ENCODE measurements around the gene ICA1. TPM values are rescaled to one million over a fixed set of nuclear protein-coding genes. Genes with fewer than 3 reads are reported as not detected.

ICA1 gene
- polyA plus RNA-seq, 2 of the 4 experiments (the other 2 are of a cell fraction) = 0.66 to 2.0 TPM

DNA sequence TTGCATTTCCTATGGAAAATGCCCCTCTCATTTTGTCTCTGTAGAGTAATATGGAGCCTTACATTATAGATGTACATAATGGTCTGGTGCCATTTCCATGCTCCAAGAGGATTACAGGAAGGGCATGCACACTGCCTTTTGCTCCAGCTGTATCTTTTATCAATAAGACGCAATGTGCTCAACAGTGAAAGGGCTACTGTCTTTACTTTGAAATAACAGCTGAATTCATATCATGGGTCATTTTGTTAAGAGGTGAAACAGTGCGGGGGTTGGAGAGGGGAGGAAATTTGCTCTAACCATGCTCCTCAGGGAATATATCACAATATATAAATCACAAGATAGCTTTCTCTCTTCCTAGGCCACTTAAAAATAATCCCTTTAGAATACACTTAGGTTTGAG, 77.7 kb downstream of the ICA1 start:
- WGBS (ENCODE audit: missing lambda C conversion rate) = 63% methylated on average over 2 of the region's 2 CpGs
- POLR2A ChIA-PET = no interaction called here

DNA sequence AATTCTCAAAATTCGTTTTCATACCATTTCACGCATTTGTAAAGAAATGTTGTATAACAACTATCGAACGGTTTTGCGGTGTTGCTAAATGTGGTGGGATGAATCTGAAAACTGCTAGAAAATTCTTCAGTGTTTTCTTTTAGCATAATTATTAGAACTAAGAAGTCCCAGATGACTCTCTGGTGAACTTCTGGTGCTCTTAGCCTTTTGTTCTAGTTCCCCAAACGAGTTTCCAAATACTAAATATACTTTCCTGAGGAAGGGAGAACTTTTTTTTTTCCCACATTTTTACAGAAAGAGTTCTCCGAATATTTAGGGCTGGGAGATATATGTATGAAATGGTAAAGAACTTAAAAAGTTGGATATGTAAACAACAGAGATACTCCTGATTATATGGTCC, 82.5 kb downstream of the ICA1 start:
- 58% methylated on average over 7 of the region's 7 CpGs for WGBS (ENCODE audit: missing lambda C conversion rate)
- CTCF ChIA-PET = interaction anchor here (2.7 kb wide), 1 partner anchor 10 kb away, joined by 11 read pairs; no protein-coding TSS in a partner anchor
- no peak for TF ChIP-seq CBX2 (IDR thresholded peaks at IDR 0.05; ENCODE audit: borderline replicate concordance, low read depth)
- no peak for TF ChIP-seq HEYL (CRISPR knock-in tag; IDR thresholded peaks at IDR 0.05)
- no peak for TF ChIP-seq RCOR1 (IDR thresholded peaks at IDR 0.05; ENCODE audit: low read depth, low read length)
- TF ChIP-seq, protein P1, sequence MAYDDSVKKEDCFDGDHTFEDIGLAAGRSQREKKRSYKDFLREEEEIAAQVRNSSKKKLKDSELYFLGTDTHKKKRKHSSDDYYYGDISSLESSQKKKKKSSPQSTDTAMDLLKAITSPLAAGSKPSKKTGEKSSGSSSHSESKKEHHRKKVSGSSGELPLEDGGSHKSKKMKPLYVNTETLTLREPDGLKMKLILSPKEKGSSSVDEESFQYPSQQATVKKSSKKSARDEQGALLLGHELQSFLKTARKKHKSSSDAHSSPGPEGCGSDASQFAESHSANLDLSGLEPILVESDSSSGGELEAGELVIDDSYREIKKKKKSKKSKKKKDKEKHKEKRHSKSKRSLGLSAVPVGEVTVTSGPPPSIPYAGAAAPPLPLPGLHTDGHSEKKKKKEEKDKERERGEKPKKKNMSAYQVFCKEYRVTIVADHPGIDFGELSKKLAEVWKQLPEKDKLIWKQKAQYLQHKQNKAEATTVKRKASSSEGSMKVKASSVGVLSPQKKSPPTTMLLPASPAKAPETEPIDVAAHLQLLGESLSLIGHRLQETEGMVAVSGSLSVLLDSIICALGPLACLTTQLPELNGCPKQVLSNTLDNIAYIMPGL (CRISPR knock-in tag; IDR thresholded peaks at IDR 0.05; ENCODE audit: borderline replicate concordance) = no peak
- no peak for TF ChIP-seq MAZ (IDR thresholded peaks at IDR 0.05; ENCODE audit: borderline replicate concordance, low read depth, low read length)
- TF ChIP-seq KDM1A (IDR thresholded peaks at IDR 0.05; ENCODE audit: low read depth) = no peak
- TF ChIP-seq HDAC2 (IDR thresholded peaks at IDR 0.05) = no peak
- TF ChIP-seq HOXA7 (CRISPR knock-in tag; IDR thresholded peaks at IDR 0.05) = no peak
- no peak for TF ChIP-seq RFX5 (IDR thresholded peaks at IDR 0.05)

More for the DNA sequence above, 77.7 kb downstream of the ICA1 start:
- Histone ChIP-seq H3K4me1 (no peaks in the 10 kb centered on the region), H3K27ac (no peak overlapping the region), H3K4me2 (no peak overlapping the region), H3K4me3 (no peak overlapping the region), H3K9me3 (no peaks in the 10 kb centered on the region)
- DNase-seq (ENCODE audit: low read depth in 1 of 2, low spot score in 1 of 2) (no peak), ATAC-seq (no peak), FAIRE-seq (no peak)
- CTCF ChIA-PET = interaction anchor here (1.1 kb wide), 1 partner anchor 13 kb away, joined by 4 read pairs; no protein-coding TSS in a partner anchor
- TF ChIP-seq BHLHE40 (IDR thresholded peaks at IDR 0.05; ENCODE audit: low read depth, low read length) (no peak), PHF8 (IDR thresholded peaks at IDR 0.05; ENCODE audit: borderline replicate concordance, low read depth) (no peak), KDM1A (IDR thresholded peaks at IDR 0.05; ENCODE audit: low read depth) (no peak), SREBF2 (IDR thresholded peaks at IDR 0.05) (no peak), ZNF302 (CRISPR knock-in tag; IDR thresholded peaks at IDR 0.05) (no peak), JUN (IDR thresholded peaks at IDR 0.05) (no peak), ZFP36 (IDR thresholded peaks at IDR 0.05; ENCODE audit: borderline replicate concordance, partially characterized antibody) (no peak), CBX8 (IDR thresholded peaks at IDR 0.05) (no peak), HEYL (CRISPR knock-in tag; IDR thresholded peaks at IDR 0.05) (no peak), POLR2A (IDR thresholded peaks at IDR 0.05; ENCODE audit: low read length) (no peak), RAD21 (conservative IDR thresholded peaks at IDR 0.05 in 1 of 2, IDR thresholded peaks at IDR 0.05 in 1 of 2) (no peak), EHF (CRISPR knock-in tag; IDR thresholded peaks at IDR 0.05) (no peak), RCOR1 (IDR thresholded peaks at IDR 0.05; ENCODE audit: low read depth, low read length) (no peak), HOXA7 (CRISPR knock-in tag; IDR thresholded peaks at IDR 0.05) (no peak)
- TF ChIP-seq, protein P2, sequence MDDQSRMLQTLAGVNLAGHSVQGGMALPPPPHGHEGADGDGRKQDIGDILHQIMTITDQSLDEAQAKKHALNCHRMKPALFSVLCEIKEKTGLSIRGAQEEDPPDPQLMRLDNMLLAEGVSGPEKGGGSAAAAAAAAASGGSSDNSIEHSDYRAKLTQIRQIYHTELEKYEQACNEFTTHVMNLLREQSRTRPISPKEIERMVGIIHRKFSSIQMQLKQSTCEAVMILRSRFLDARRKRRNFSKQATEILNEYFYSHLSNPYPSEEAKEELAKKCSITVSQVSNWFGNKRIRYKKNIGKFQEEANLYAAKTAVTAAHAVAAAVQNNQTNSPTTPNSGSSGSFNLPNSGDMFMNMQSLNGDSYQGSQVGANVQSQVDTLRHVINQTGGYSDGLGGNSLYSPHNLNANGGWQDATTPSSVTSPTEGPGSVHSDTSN (IDR thresholded peaks at IDR 0.05) = no peak
- TF ChIP-seq, protein P3, sequence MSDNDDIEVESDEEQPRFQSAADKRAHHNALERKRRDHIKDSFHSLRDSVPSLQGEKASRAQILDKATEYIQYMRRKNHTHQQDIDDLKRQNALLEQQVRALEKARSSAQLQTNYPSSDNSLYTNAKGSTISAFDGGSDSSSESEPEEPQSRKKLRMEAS (IDR thresholded peaks at IDR 0.05) = no peak
- TF ChIP-seq, protein P4, sequence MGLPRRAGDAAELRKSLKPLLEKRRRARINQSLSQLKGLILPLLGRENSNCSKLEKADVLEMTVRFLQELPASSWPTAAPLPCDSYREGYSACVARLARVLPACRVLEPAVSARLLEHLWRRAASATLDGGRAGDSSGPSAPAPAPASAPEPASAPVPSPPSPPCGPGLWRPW (IDR thresholded peaks at IDR 0.05) = no peak

DNA sequence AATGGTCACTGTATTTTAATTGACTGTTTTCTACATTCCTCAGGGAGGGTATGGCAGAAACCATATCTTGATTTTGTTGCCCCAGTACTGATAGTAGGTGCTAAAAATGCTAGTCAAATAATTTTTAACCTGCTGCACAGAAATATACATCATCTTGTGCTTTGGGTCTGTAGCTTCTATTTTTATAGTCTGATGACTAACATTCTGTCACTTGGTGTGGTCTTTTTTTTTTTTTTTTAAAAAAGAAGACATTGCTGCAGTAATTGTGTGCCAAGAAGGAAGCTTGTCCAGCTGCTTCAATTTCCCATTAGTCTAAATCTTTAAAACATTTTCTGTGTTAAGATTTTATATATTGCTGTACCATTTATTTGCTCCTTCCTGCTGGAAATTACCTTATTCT, 83.6 kb downstream of the ICA1 start:
- H3K4me1 ChIP-seq = no peaks in the 10 kb centered on the region
- DNase-seq (ENCODE audit: low read depth in 1 of 2, low spot score in 1 of 2) = no peak
- no peak for FAIRE-seq
- no peaks in the 10 kb centered on the region for H3K9me3 ChIP-seq
- ATAC-seq = no peak
- H3K27ac ChIP-seq = no peak overlapping the region
- H3K4me3 ChIP-seq = no peak overlapping the region
- H3K4me2 ChIP-seq = no peak overlapping the region
- ChIA-PET POLR2A (no interaction called here), CTCF (interaction anchor here (2.7 kb wide), 1 partner anchor 12 kb away, joined by 11 read pairs; no protein-coding TSS in a partner anchor)
- TF ChIP-seq NPAS2 (CRISPR knock-in tag; IDR thresholded peaks at IDR 0.05; ENCODE audit: borderline replicate concordance) (no peak), ESRRA (IDR thresholded peaks at IDR 0.05; ENCODE audit: borderline replicate concordance, low read length) (no peak), ZC3H11A (IDR thresholded peaks at IDR 0.05) (no peak), JUN (IDR thresholded peaks at IDR 0.05) (no peak), HOXB13 (CRISPR knock-in tag; IDR thresholded peaks at IDR 0.05; ENCODE audit: low read depth) (no peak), NR3C1 (IDR thresholded peaks at IDR 0.05) (no peak), MAFK (IDR thresholded peaks at IDR 0.05; ENCODE audit: partially characterized antibody) (no peak), PHF8 (IDR thresholded peaks at IDR 0.05; ENCODE audit: borderline replicate concordance, low read depth) (no peak), RCOR1 (IDR thresholded peaks at IDR 0.05; ENCODE audit: low read depth, low read length) (no peak), ZNF302 (CRISPR knock-in tag; IDR thresholded peaks at IDR 0.05) (no peak), CHD2 (IDR thresholded peaks at IDR 0.05; ENCODE audit: low read length, partially characterized antibody) (no peak), JUNB (IDR thresholded peaks at IDR 0.05) (no peak), HOXB5 (CRISPR knock-in tag; IDR thresholded peaks at IDR 0.05) (no peak)
- TF ChIP-seq, protein P5, sequence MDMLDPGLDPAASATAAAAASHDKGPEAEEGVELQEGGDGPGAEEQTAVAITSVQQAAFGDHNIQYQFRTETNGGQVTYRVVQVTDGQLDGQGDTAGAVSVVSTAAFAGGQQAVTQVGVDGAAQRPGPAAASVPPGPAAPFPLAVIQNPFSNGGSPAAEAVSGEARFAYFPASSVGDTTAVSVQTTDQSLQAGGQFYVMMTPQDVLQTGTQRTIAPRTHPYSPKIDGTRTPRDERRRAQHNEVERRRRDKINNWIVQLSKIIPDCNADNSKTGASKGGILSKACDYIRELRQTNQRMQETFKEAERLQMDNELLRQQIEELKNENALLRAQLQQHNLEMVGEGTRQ (IDR thresholded peaks at IDR 0.05) = no peak

More for the DNA sequence above, 82.5 kb downstream of the ICA1 start:
- no peak overlapping the region for H3K4me3 ChIP-seq
- H3K4me2 ChIP-seq = no peak overlapping the region
- POLR2A ChIA-PET = no interaction called here
- no peak overlapping the region for H3K27ac ChIP-seq
- no peaks in the 10 kb centered on the region for H3K4me1 ChIP-seq
- H3K9me3 ChIP-seq = no peaks in the 10 kb centered on the region
- no peak for FAIRE-seq
- no peak for ATAC-seq
- no peak for DNase-seq (ENCODE audit: low read depth in 1 of 2, low spot score in 1 of 2)
